Glomerular endothelial cell (primary cell): ENCODE results near the gene ADSL. TPM values are rescaled to one million over a fixed set of nuclear protein-coding genes. Genes with fewer than 3 reads are reported as not detected.

Source experiments
- DNase-seq: peaks from one replicate; pipeline ENCODE4 v3.0.0-alpha.2; 2011; ENCODE audit warnings: low read depth, low spot score; ENCODE audit errors: extremely low read depth
- total RNA-seq: library from RNA; depleted of rRNA; stranded (reverse); fragments of >200 nt; gene quantifications from 2 replicates; pipeline ENCODE4 v1.2.3, GENCODE V29; 2015

ADSL gene
- total RNA-seq, 1 donor from 2014 or later, result 81.6 TPM

DNA sequence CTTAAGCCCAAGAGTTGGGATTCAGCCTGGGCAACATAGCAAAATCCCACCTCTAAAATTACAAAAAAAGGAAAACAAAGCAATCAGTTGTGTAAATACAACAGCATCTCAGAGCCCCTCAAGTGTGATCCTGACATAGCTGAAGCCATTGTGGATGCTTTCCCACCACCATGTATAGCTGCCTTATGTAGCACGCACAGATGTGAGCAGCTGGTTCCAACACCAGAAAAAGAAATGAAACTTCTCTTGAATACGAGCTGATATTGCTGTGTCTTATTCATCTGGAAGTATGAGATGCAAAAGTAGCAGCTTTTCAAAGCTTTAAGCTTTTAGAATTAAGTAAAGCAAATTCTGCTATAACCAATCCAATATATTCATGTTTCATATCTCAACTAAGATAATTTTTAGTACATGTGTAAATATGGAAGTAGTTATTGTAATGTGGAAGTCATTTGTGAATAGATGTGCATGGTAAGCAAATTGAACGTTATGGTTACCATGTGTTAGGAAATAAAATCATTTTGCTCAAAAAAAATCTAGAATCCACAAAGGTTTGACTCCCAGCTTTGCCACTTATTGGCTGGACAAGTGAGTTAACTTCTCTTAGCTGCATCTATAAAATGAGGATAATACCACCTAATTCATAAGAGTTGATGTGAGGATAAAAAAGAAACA is 87.3 kb downstream of the ADSL start:
- no peak for DNase-seq

- DNase-seq, result no peak
Measured at GRCh38 chr22:40434106-40434505, 87.8 kb downstream of the ADSL start.

DNA sequence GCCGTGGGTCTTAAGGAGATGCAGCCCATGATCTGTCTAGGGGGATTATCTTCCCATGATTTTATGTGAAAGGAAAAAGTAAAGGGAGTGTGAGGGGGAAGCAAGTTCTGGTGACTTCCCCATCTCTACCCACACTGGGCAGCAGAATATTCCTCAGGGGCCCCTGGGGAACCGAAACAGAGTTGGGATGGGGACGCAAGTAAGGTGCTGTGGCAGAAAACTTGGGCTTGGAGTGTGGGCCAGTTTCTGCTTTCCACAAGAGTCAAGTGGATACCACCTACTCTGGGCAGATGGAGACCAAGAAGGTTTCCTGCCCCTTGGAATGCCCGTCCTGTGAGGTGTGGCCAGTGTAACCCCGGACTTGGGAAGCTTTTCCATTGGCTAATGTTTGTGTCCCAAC is 88.4 kb downstream of the ADSL start:
- DNase-seq, result no peak

- peak; percentile 41 for DNase-seq
Measured at GRCh38 chr22:40436505-40437431, 90.5 kb downstream of the ADSL start.

Other genes with a start within 250 kb of the ADSL start
- 17.3 and 38.2 TPM in 2 replicates for gene TNRC6B, start 168.6 kb upstream of the ADSL start, total RNA-seq
- 51.7 and 63.8 TPM in 2 replicates for gene SGSM3, start 24.1 kb downstream of the ADSL start, total RNA-seq